CD4-positive, alpha-beta T cell (primary cell): ENCODE data around the gene DNMT3A. TPM values are rescaled to one million over a fixed set of nuclear protein-coding genes. Genes with fewer than 3 reads are reported as not detected.

Source experiments
- ATAC-seq: fragments of 200-7000 bp; cut with Tn5 transposase; one replicate; pipeline ENCODE4 v1.10.0; 2022; ENCODE audit warnings: mild to moderate bottlenecking; ENCODE audit not compliant: poor library complexity
- CTCF ChIA-PET: fragments of 350-600 bp; sonication (Branson Sonifier 250); formaldehyde crosslinking; loops from one replicate; lab custom pipeline; 2021; ENCODE audit warnings: antibody characterized with exemption, inconsistent platforms; lab: Charles Lee
- POLR2A ChIA-PET: fragments of 350-600 bp; sonication (Branson Sonifier 250); formaldehyde crosslinking; loops from one replicate; lab custom pipeline; 2021; ENCODE audit warnings: antibody characterized with exemption, inconsistent platforms; lab: Charles Lee
- DNase-seq, 14 experiments: peaks; one replicate each; pipeline ENCODE4 v3.0.0-alpha.2; 2013 to 2020; ENCODE audit warnings: mixed read lengths in 2 of 14
- H3K27ac ChIP-seq, 2 donors: one replicate each; pipeline versions ENCODE4 v1.5.1 to v1.7.0; 2013; ENCODE audit warnings: low read length in 2 of 2, low read depth in 1 of 2, mild to moderate bottlenecking in 1 of 2
- H3K27me3 ChIP-seq, 2 experiments: 1 replicate in 1 of 2; 2 replicates in 1 of 2; pipeline versions ENCODE4 v1.6.1 to v1.7.0; 2013; ENCODE audit warnings: low read length in 2 of 2, control low read depth in 1 of 2, mild to moderate bottlenecking in 1 of 2, moderate library complexity in 1 of 2; ENCODE audit not compliant: insufficient read depth in 2 of 2, control insufficient read depth in 1 of 2
- H3K36me3 ChIP-seq: one replicate; pipeline ENCODE4 v1.6.1; 2013; ENCODE audit warnings: low read length, control low read depth; ENCODE audit not compliant: insufficient read depth
- H3K4me1 ChIP-seq: one replicate; pipeline ENCODE4 v1.6.1; 2013; ENCODE audit warnings: low read length, control low read depth; ENCODE audit not compliant: insufficient read depth
- H3K4me3 ChIP-seq: one replicate; pipeline ENCODE4 v1.5.1; 2013; ENCODE audit warnings: mild to moderate bottlenecking, low read length, moderate library complexity
- H3K9me3 ChIP-seq, 2 experiments: 1 replicate in 1 of 2; 2 replicates in 1 of 2; pipeline versions ENCODE4 v1.6.1 to v1.7.0; 2013; ENCODE audit warnings: low read length in 2 of 2, mild to moderate bottlenecking in 2 of 2, control low read depth in 1 of 2, moderate library complexity in 1 of 2; ENCODE audit not compliant: control insufficient read depth in 1 of 2, insufficient read depth in 1 of 2
- H3K27ac Mint-ChIP-seq: one replicate; pipeline ENCODE4 v1.8.0; 2020; ENCODE audit warnings: mixed read lengths
- H3K27me3 Mint-ChIP-seq: one replicate; pipeline ENCODE4 v1.8.0; 2021; ENCODE audit warnings: mixed read lengths
- H3K36me3 Mint-ChIP-seq: one replicate; pipeline ENCODE4 v1.8.0; 2021; ENCODE audit warnings: low read depth, mixed read lengths
- H3K4me1 Mint-ChIP-seq: one replicate; pipeline ENCODE4 v1.8.0; 2021; ENCODE audit warnings: low read depth, mixed read lengths
- H3K4me3 Mint-ChIP-seq: one replicate; pipeline ENCODE4 v1.8.0; 2020; ENCODE audit warnings: mild to moderate bottlenecking, mixed read lengths
- H3K9me3 Mint-ChIP-seq: one replicate; pipeline ENCODE4 v1.8.0; 2020; ENCODE audit warnings: mixed read lengths
- intact Hi-C, 2 experiments: fragments of 100-400 bp; cut with DNase I in 1 of 2; cut with micrococcal nuclease in 1 of 2; formaldehyde crosslinking; loops; one replicate each; pipeline versions ENCODE4 v1.15.1 to v1.9.0; 2023 to 2025; cut with DNase I, micrococcal nuclease
- total RNA-seq, 174 experiments: library from RNA in 2 of 174; stranded (reverse) in 2 of 174; gene quantifications; one replicate each; pipeline ENCODE4 v1.2.3 and lab custom pipeline; 2021 to 2026
- TF ChIP-seq, protein P1 (sequence below): fragments of 200-600 bp; IDR thresholded peaks from one replicate; pipeline ENCODE4 v1.8.0; 2022; ENCODE audit warnings: antibody characterized with exemption, mild to moderate bottlenecking

DNMT3A gene
- total RNA-seq, 2 experiments from 2014 or later: 57.1 to 62.1 TPM

DNA sequence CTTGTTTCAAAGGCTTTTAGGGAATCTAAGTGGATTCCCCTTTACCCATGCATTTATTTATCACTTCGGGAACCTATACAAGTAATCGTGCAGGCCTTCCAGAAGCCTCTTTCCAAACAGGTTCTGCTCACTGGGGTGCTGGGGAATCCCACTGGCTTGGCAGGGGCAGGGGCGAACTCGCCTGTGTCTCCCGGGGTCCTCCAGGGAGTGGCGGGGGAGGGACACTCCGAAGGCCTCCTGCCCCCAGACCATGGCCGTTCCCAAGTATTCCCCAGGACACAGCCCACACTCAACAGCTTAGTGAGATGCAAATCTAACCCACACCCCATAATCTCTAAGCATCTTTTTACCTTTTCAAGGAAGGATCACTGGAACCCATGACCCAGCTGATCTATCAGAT is 6.5 kb downstream of the DNMT3A start:
- H3K4me1 Mint-ChIP-seq: peaks cover 91% of the 10 kb centered on the region
- peaks cover 2% of the 10 kb centered on the region for H3K36me3 ChIP-seq
- CTCF ChIA-PET: interaction anchor here (1.4 kb wide), 1 partner anchor 25 kb away, joined by 3 read pairs; no protein-coding TSS in a partner anchor
- no peak for DNase-seq
- H3K27me3 Mint-ChIP-seq: no peaks in the 10 kb centered on the region
- intact Hi-C loops: loop anchor here in 1 of 2 experiments (10.0 kb wide), 1 partner anchor 60 kb away; no protein-coding TSS in a partner anchor
- H3K36me3 Mint-ChIP-seq: peaks cover 8% of the 10 kb centered on the region
- ATAC-seq: no peak
- peak overlapping the region; percentile 30 for H3K4me3 Mint-ChIP-seq
- TF ChIP-seq, protein P1, sequence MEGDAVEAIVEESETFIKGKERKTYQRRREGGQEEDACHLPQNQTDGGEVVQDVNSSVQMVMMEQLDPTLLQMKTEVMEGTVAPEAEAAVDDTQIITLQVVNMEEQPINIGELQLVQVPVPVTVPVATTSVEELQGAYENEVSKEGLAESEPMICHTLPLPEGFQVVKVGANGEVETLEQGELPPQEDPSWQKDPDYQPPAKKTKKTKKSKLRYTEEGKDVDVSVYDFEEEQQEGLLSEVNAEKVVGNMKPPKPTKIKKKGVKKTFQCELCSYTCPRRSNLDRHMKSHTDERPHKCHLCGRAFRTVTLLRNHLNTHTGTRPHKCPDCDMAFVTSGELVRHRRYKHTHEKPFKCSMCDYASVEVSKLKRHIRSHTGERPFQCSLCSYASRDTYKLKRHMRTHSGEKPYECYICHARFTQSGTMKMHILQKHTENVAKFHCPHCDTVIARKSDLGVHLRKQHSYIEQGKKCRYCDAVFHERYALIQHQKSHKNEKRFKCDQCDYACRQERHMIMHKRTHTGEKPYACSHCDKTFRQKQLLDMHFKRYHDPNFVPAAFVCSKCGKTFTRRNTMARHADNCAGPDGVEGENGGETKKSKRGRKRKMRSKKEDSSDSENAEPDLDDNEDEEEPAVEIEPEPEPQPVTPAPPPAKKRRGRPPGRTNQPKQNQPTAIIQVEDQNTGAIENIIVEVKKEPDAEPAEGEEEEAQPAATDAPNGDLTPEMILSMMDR: no peak
- H3K4me1 ChIP-seq: peaks cover 94% of the 10 kb centered on the region
- H3K9me3 ChIP-seq: no peaks in the 10 kb centered on the region
- peak overlapping the region; percentile 88 for H3K27ac Mint-ChIP-seq
- no peak overlapping the region for H3K4me3 ChIP-seq
- peak overlapping the region in 1 of 2 donors; percentile 7 for H3K27ac ChIP-seq
- H3K9me3 Mint-ChIP-seq: no peaks in the 10 kb centered on the region
- POLR2A ChIA-PET: interaction anchor here (1.7 to 5.9 kb wide), 3 partner anchors 21 to 62 kb away, joined by 11 to 37 read pairs (median 23); no protein-coding TSS in a partner anchor
- H3K27me3 ChIP-seq: no peaks in the 10 kb centered on the region

DNA sequence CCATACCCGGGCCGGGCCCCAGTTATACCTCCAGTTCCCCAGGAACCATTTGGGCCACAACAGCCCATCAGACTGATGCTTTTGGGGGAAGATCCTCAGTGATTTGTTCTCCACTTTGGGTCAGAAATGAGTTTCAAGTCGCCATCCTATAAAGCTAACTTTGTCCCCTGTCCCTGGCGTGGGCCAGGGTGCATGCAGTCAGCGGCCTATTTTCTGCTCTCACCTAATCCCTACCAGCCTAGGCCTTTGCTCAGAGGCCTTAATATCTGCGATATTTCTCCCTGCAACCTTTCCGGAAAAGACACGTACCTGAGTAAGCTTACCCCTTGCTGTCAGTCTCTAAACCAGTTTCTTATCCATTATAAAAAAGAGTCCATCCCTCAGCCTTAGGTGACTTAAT is 7.2 kb downstream of the DNMT3A start:
- Mint-ChIP-seq H3K27me3 (no peaks in the 10 kb centered on the region), H3K36me3 (peaks cover 12% of the 10 kb centered on the region), H3K9me3 (no peaks in the 10 kb centered on the region), H3K4me3 (peak overlapping the region; percentile 35), H3K4me1 (peaks cover 96% of the 10 kb centered on the region), H3K27ac (peak overlapping the region; percentile 88)
- Histone ChIP-seq H3K9me3 (no peaks in the 10 kb centered on the region), H3K4me3 (no peak overlapping the region), H3K27me3 (no peaks in the 10 kb centered on the region), H3K27ac (peak overlapping the region in 1 of 2 donors; percentile 9), H3K4me1 (peaks cover 89% of the 10 kb centered on the region), H3K36me3 (peaks cover 2% of the 10 kb centered on the region)
- intact Hi-C loops: loop anchor here in 1 of 2 experiments (10.0 kb wide), 1 partner anchor 60 kb away; no protein-coding TSS in a partner anchor
- no peak for ATAC-seq
- ChIA-PET POLR2A (interaction anchor here (1.0 to 5.9 kb wide), 7 partner anchors 11 to 82 kb away, joined by 3 to 37 read pairs (median 10); no protein-coding TSS in a partner anchor), CTCF (interaction anchor here (1.4 kb wide), 1 partner anchor 25 kb away, joined by 3 read pairs; no protein-coding TSS in a partner anchor)
- no peak for DNase-seq
- TF ChIP-seq, protein P1: no peak

DNA sequence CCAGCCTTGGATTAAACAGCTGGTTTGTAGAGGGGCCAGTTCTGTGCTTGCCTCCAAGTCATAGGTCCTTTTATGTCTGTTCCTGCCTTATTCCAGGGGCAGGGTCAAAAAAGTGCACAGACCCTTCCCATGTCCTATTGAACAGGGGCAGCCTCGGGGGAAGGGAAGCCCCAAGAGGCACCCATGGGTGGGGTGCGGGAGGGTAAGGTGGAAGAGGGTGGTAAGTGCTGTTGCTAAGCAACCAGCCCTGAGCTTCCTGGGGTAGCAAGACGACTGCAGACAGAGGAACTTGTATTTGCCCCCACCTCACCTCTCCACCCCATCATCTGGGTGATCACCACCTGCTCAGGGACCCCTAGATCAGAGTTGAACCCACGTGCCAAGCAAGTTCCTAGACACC is 7.7 kb downstream of the DNMT3A start:
- Histone ChIP-seq H3K27me3 (no peaks in the 10 kb centered on the region), H3K27ac (peak overlapping the region in 1 of 2 donors; percentile 9), H3K36me3 (peaks cover 4% of the 10 kb centered on the region), H3K9me3 (no peaks in the 10 kb centered on the region), H3K4me1 (peaks cover 85% of the 10 kb centered on the region), H3K4me3 (no peak overlapping the region)
- ATAC-seq (peak; percentile 68), DNase-seq (peak in 4 of 14 experiments; percentile 37 to 70 (median 46))
- Mint-ChIP-seq H3K27me3 (no peaks in the 10 kb centered on the region), H3K36me3 (peaks cover 13% of the 10 kb centered on the region), H3K4me1 (peaks cover 91% of the 10 kb centered on the region), H3K4me3 (peak overlapping the region; percentile 35), H3K9me3 (no peaks in the 10 kb centered on the region), H3K27ac (peak overlapping the region; percentile 88)
- TF ChIP-seq, protein P1: no peak
- CTCF ChIA-PET: interaction anchor here (1.4 kb wide), 1 partner anchor 24 kb away, joined by 3 read pairs; no protein-coding TSS in a partner anchor
- POLR2A ChIA-PET: interaction anchor here (1.0 to 5.9 kb wide), 7 partner anchors 10 to 82 kb away, joined by 3 to 37 read pairs (median 10); no protein-coding TSS in a partner anchor
- intact Hi-C loops: loop anchor here in 1 of 2 experiments (10.0 kb wide), 1 partner anchor 59 kb away; no protein-coding TSS in a partner anchor
